HepG2 (cell line): ENCODE measurements around the gene ADIPOR2. TPM values are rescaled to one million over a fixed set of nuclear protein-coding genes. Genes with fewer than 3 reads are reported as not detected.

Source experiments
- CCDC6 ChIP-seq: sonication (generic); formaldehyde crosslinking; IDR thresholded peaks from 2 replicates; pipeline ENCODE4 v1.8.1; 2022; ENCODE audit warnings: mild to moderate bottlenecking, missing genetic modification reagents, moderate library complexity
- HOXA3 ChIP-seq: sonication (generic); formaldehyde crosslinking; IDR thresholded peaks from 2 replicates; pipeline ENCODE4 v1.5.0; 2020; ENCODE audit warnings: missing genetic modification reagents
- HOXD1 ChIP-seq: sonication (generic); formaldehyde crosslinking; IDR thresholded peaks from 2 replicates; pipeline ENCODE4 v1.5.0; 2020; ENCODE audit warnings: missing genetic modification reagents
- IRX3 ChIP-seq: sonication (generic); formaldehyde crosslinking; IDR thresholded peaks from 2 replicates; pipeline ENCODE4 v1.8.1; 2023; ENCODE audit warnings: mild to moderate bottlenecking, low read depth, missing genetic modification reagents, borderline replicate concordance
- PRDM15 ChIP-seq: sonication (generic); formaldehyde crosslinking; IDR thresholded peaks from 2 replicates; pipeline ENCODE4 v1.4.0; 2020; ENCODE audit warnings: missing genetic modification reagents
- SIX1 ChIP-seq: sonication (generic); formaldehyde crosslinking; IDR thresholded peaks from 2 replicates; pipeline ENCODE4 v1.4.0; 2020; ENCODE audit warnings: missing genetic modification reagents, borderline replicate concordance
- SRSF1 ChIP-seq: fragments of 200-400 bp; formaldehyde crosslinking; optimal IDR thresholded peaks from 2 replicates; pipeline ENCODE3; 2017; ENCODE audit warnings: mild to moderate bottlenecking, low read depth, low read length, moderate library complexity
- TEAD2 ChIP-seq: sonication (generic); formaldehyde crosslinking; IDR thresholded peaks from 2 replicates; pipeline ENCODE4 v1.9.0; 2021; ENCODE audit warnings: missing genetic modification reagents
- THRA ChIP-seq: sonication (generic); formaldehyde crosslinking; IDR thresholded peaks from 2 replicates; pipeline ENCODE4 v1.4.0; 2020; ENCODE audit warnings: missing genetic modification reagents, borderline replicate concordance
- YY1 ChIP-seq: IDR thresholded peaks from 2 replicates; pipeline ENCODE4 v1.6.1; 2011; ENCODE audit warnings: low read length, low read depth, moderate library complexity, mild to moderate bottlenecking; ENCODE audit not compliant: insufficient read depth, insufficient replicate concordance
- ZBTB39 ChIP-seq: sonication (generic); formaldehyde crosslinking; IDR thresholded peaks from 2 replicates; pipeline ENCODE4 v1.5.0; 2020; ENCODE audit warnings: missing genetic modification reagents
- ZFP1 ChIP-seq: IDR thresholded peaks from 2 replicates; pipeline ENCODE4 v1.6.1; 2016
- ZNF569 ChIP-seq: sonication (generic); formaldehyde crosslinking; IDR thresholded peaks from 2 replicates; pipeline ENCODE4 v1.5.0; 2020; ENCODE audit warnings: mild to moderate bottlenecking, missing genetic modification reagents, moderate library complexity, borderline replicate concordance
- ZNF598 ChIP-seq: sonication (generic); formaldehyde crosslinking; IDR thresholded peaks from 2 replicates; pipeline ENCODE4 v1.5.1; 2020; ENCODE audit warnings: mild to moderate bottlenecking, missing genetic modification reagents, borderline replicate concordance
- ZNF605 ChIP-seq: sonication (generic); formaldehyde crosslinking; IDR thresholded peaks from 2 replicates; pipeline ENCODE4 v1.8.0; 2022; ENCODE audit warnings: mild to moderate bottlenecking, missing genetic modification reagents
- ZNF609 ChIP-seq: sonication (generic); formaldehyde crosslinking; IDR thresholded peaks from 2 replicates; pipeline ENCODE4 v1.4.0; 2020; ENCODE audit warnings: mild to moderate bottlenecking, missing genetic modification reagents, borderline replicate concordance
- ZNF761 ChIP-seq: sonication (generic); formaldehyde crosslinking; conservative IDR thresholded peaks from 2 replicates; pipeline ENCODE4 v1.4.0; 2020; ENCODE audit warnings: mild to moderate bottlenecking, missing genetic modification reagents
- ZNF780A ChIP-seq: sonication (generic); formaldehyde crosslinking; IDR thresholded peaks from 2 replicates; pipeline ENCODE4 v1.8.0; 2022; ENCODE audit warnings: mild to moderate bottlenecking, missing genetic modification reagents, moderate library complexity
- polyA plus RNA-seq, 8 experiments: library from polyadenylated mRNA; depleted of rRNA in 3 of 8; stranded (reverse) in 7 of 8; unstranded in 1 of 8; fragments of >200 nt; fragmentation: Illumina TruSeq in 4 of 8; extraction: Trizol in 4 of 8; gene quantifications; 2 replicates each; pipeline versions ENCODE4 v1.2.1 to v1.2.3, GENCODE V29; 2011 to 2016; ENCODE audit warnings: low read depth in 4 of 8, missing spikeins in 1 of 8, mixed read lengths in 1 of 8; ENCODE audit not compliant: insufficient read depth in 1 of 8
- total RNA-seq, 5 experiments: library from RNA; depleted of rRNA; stranded (reverse); fragments of >200 nt; fragmentation: Illumina TruSeq; extraction: Trizol; gene quantifications; 2 replicates each; pipeline ENCODE4 v1.2.3, GENCODE V29; 2016; ENCODE audit warnings: low read depth in 1 of 5

ADIPOR2 gene
- total and polyA plus RNA-seq, 2 of the 13 experiments (the other 11 are each of a cell fraction or from before 2014, with no cell fraction given) = 35.2 to 52.2 TPM

- TF ChIP-seq ZNF609 (CRISPR knock-in tag) (no peak), HOXA3 (CRISPR knock-in tag) (no peak), ZNF605 (CRISPR knock-in tag) (no peak), SIX1 (CRISPR knock-in tag) (no peak), ZNF598 (no peak), SRSF1 (no peak), YY1 (no peak), ZNF569 (no peak), CCDC6 (no peak), TEAD2 (CRISPR knock-in tag) (no peak), HOXD1 (CRISPR knock-in tag) (no peak), IRX3 (CRISPR knock-in tag) (no peak), PRDM15 (CRISPR knock-in tag) (no peak), ZNF761 (CRISPR knock-in tag) (no peak), ZBTB39 (CRISPR knock-in tag) (no peak), ZNF780A (CRISPR knock-in tag) (no peak), THRA (CRISPR knock-in tag) (no peak), ZFP1 (CRISPR knock-in tag) (no peak)
These were observed 100.4 kb downstream of the ADIPOR2 start (continued) for GRCh38 chr12:1791104-1791841.
